Astrocyte (in vitro differentiated cells and primary cell): Measurements from ENCODE around the gene OSTN. TPM values are rescaled to one million over a fixed set of nuclear protein-coding genes. Genes with fewer than 3 reads are reported as not detected.

Experiments
- DNase-seq: peaks from one replicate; pipeline ENCODE4 v3.0.0-alpha.2; 2010; ENCODE audit warnings: low read depth
- FAIRE-seq: peaks from 2 replicates; lab custom pipeline; 2011; peaks lifted over from hg19 to GRCh38; lab: Jason Lieb, UNC
- H2AFZ ChIP-seq: 2 replicates; pipeline ENCODE4 v1.6.0; 2012; ENCODE audit warnings: low read depth, low read length, inconsistent platforms
- H3K27ac ChIP-seq: 2 replicates; pipeline ENCODE4 v1.5.1; 2011; ENCODE audit warnings: low read depth, low read length, inconsistent platforms
- H3K27me3 ChIP-seq: 2 replicates; pipeline ENCODE4 v1.6.0; 2011; ENCODE audit warnings: low read length, inconsistent platforms; ENCODE audit not compliant: insufficient read depth
- H3K36me3 ChIP-seq: 2 replicates; pipeline ENCODE4 v1.5.1; 2011; ENCODE audit warnings: low read length, inconsistent platforms; ENCODE audit not compliant: insufficient read depth
- H3K4me1 ChIP-seq: 2 replicates; pipeline ENCODE4 v1.5.1; 2011; ENCODE audit warnings: low read length, inconsistent platforms; ENCODE audit not compliant: insufficient read depth
- H3K4me2 ChIP-seq: 2 replicates; pipeline ENCODE4 v1.6.0; 2012; ENCODE audit warnings: low read length, inconsistent platforms
- H3K4me3 ChIP-seq: 2 replicates; pipeline ENCODE4 v1.5.1; 2011; ENCODE audit warnings: low read depth, mild to moderate bottlenecking, low read length, inconsistent platforms; ENCODE audit not compliant: insufficient read depth
- H3K79me2 ChIP-seq: 2 replicates; pipeline ENCODE4 v1.6.0; 2012; ENCODE audit warnings: mild to moderate bottlenecking, low read length, inconsistent platforms; ENCODE audit not compliant: insufficient read depth
- H3K9ac ChIP-seq: 2 replicates; pipeline ENCODE4 v1.6.0; 2012; ENCODE audit warnings: mild to moderate bottlenecking, low read length, inconsistent platforms
- H3K9me3 ChIP-seq: 2 replicates; pipeline ENCODE4 v1.5.1; 2012; ENCODE audit warnings: low read depth, mild to moderate bottlenecking, low read length, inconsistent platforms; ENCODE audit not compliant: insufficient read depth
- H4K20me1 ChIP-seq: 2 replicates; pipeline ENCODE4 v1.6.0; 2012; ENCODE audit warnings: low read length, inconsistent platforms; ENCODE audit not compliant: insufficient read depth
- H3K27ac Mint-ChIP-seq: one replicate; pipeline ENCODE4 v1.8.0; 2021; ENCODE audit warnings: mild to moderate bottlenecking, mixed read lengths; ENCODE audit not compliant: unreplicated experiment
- H3K27me3 Mint-ChIP-seq: one replicate; pipeline ENCODE4 v1.8.0; 2021; ENCODE audit warnings: low read depth, mixed read lengths; ENCODE audit not compliant: unreplicated experiment
- H3K36me3 Mint-ChIP-seq: one replicate; pipeline ENCODE4 v1.8.0; 2021; ENCODE audit warnings: low read depth, mixed read lengths; ENCODE audit not compliant: unreplicated experiment
- H3K4me1 Mint-ChIP-seq: one replicate; pipeline ENCODE4 v1.8.0; 2021; ENCODE audit warnings: low read depth, mixed read lengths; ENCODE audit not compliant: unreplicated experiment
- H3K4me3 Mint-ChIP-seq: one replicate; pipeline ENCODE4 v1.8.0; 2021; ENCODE audit warnings: mild to moderate bottlenecking, moderate library complexity, mixed read lengths; ENCODE audit not compliant: unreplicated experiment
- H3K9me3 Mint-ChIP-seq: one replicate; pipeline ENCODE4 v1.8.0; 2021; ENCODE audit warnings: mild to moderate bottlenecking, mixed read lengths; ENCODE audit not compliant: unreplicated experiment
- EZH2 ChIP-seq: IDR thresholded peaks from 2 replicates; pipeline ENCODE4 v1.6.1; 2012; ENCODE audit warnings: mild to moderate bottlenecking, low read length, inconsistent platforms; ENCODE audit not compliant: insufficient read depth
- total RNA-seq: library from RNA; stranded (reverse); gene quantifications from 2 replicates; pipeline ENCODE4 v1.2.1, GENCODE V29; 2021
- TF ChIP-seq, protein P1 (sequence below): IDR thresholded peaks from 2 replicates; pipeline ENCODE4 v1.5.1; 2011; ENCODE audit warnings: low read depth, mild to moderate bottlenecking, inconsistent platforms, low read length, moderate library complexity; ENCODE audit not compliant: insufficient read depth

The OSTN gene
- total RNA-seq, 1 donor from 2014 or later = not detected

DNA sequence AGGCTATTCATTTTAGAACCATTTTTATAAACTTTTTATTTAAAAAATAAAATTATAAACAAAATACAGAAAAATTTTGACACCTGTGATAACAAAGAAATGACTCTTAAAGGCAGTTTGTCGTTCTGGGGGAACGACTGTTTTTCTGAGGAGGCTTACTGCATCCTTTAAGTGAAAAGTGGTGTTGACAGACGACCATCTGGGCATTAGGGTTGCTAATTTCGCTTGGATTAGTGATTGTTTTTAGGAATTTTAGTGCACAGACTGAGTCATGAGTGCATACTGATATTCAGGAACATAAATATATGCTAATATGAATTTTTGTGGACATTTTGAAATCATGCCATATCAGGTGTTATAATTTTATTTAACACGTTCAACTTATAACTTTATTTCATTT, 28.5 kb downstream of the OSTN start:
- Histone ChIP-seq H4K20me1 (no peaks in the 10 kb centered on the region), H3K79me2 (no peaks in the 10 kb centered on the region), H3K36me3 (no peaks in the 10 kb centered on the region), H3K4me3 (no peak overlapping the region), H2AFZ (no peak overlapping the region), H3K4me2 (no peak overlapping the region), H3K27me3 (no peaks in the 10 kb centered on the region), H3K9ac (no peak overlapping the region), H3K4me1 (no peaks in the 10 kb centered on the region), H3K27ac (no peak overlapping the region), H3K9me3 (no peaks in the 10 kb centered on the region)
- no peak for FAIRE-seq
- no peak for TF ChIP-seq EZH2
- TF ChIP-seq, protein P1, sequence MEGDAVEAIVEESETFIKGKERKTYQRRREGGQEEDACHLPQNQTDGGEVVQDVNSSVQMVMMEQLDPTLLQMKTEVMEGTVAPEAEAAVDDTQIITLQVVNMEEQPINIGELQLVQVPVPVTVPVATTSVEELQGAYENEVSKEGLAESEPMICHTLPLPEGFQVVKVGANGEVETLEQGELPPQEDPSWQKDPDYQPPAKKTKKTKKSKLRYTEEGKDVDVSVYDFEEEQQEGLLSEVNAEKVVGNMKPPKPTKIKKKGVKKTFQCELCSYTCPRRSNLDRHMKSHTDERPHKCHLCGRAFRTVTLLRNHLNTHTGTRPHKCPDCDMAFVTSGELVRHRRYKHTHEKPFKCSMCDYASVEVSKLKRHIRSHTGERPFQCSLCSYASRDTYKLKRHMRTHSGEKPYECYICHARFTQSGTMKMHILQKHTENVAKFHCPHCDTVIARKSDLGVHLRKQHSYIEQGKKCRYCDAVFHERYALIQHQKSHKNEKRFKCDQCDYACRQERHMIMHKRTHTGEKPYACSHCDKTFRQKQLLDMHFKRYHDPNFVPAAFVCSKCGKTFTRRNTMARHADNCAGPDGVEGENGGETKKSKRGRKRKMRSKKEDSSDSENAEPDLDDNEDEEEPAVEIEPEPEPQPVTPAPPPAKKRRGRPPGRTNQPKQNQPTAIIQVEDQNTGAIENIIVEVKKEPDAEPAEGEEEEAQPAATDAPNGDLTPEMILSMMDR = no peak
- Mint-ChIP-seq H3K9me3 (no peaks in the 10 kb centered on the region), H3K36me3 (no peaks in the 10 kb centered on the region), H3K4me1 (no peaks in the 10 kb centered on the region), H3K27me3 (no peaks in the 10 kb centered on the region), H3K27ac (no peak overlapping the region), H3K4me3 (no peak overlapping the region)
- no peak for DNase-seq

DNA sequence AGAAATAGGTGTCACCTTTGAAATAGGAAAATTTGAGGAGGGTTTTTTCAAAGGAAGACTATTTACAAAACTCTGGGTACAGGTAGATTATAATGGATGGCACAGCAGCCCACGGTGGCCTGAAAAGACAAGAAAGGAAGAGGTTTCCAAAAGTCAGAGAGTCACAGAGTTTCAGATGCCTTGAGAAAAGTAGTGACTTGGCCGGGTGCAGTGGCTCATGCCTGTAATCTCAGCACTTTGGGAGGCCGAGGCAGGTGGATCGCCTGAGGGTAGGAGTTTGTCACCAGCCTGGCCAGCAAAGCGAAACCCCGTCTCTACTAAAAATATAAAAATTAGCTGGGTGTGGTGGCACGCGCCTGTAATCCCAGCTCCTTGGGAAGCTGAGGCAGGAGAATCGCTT, 35.2 kb downstream of the OSTN start:
- no peaks in the 10 kb centered on the region for H3K36me3 Mint-ChIP-seq
- Histone ChIP-seq H3K36me3 (no peaks in the 10 kb centered on the region), H3K27me3 (no peaks in the 10 kb centered on the region), H3K9me3 (no peaks in the 10 kb centered on the region), H3K27ac (no peak overlapping the region), H3K79me2 (no peaks in the 10 kb centered on the region), H2AFZ (no peak overlapping the region), H4K20me1 (no peaks in the 10 kb centered on the region), H3K9ac (no peak overlapping the region), H3K4me1 (peaks cover 28% of the 10 kb centered on the region), H3K4me2 (no peak overlapping the region), H3K4me3 (no peak overlapping the region)
- FAIRE-seq (no peak), DNase-seq (no peak)
- H3K4me1 Mint-ChIP-seq = peaks cover 17% of the 10 kb centered on the region
- no peaks in the 10 kb centered on the region for H3K9me3 Mint-ChIP-seq
- no peak overlapping the region for H3K27ac Mint-ChIP-seq
- no peak overlapping the region for H3K4me3 Mint-ChIP-seq
- TF ChIP-seq, protein P1 = no peak
- TF ChIP-seq EZH2 = no peak
- H3K27me3 Mint-ChIP-seq = no peaks in the 10 kb centered on the region
